Measurements from ENCODE around the gene LAMB4. TPM values are rescaled to one million over a fixed set of nuclear protein-coding genes. Genes with fewer than 3 reads are reported as not detected.

The LAMB4 gene
- total RNA-seq, 3 donors from 2014 or later (not counting 1 experiment from before 2014, with no cell fraction given): not detected

DNA sequence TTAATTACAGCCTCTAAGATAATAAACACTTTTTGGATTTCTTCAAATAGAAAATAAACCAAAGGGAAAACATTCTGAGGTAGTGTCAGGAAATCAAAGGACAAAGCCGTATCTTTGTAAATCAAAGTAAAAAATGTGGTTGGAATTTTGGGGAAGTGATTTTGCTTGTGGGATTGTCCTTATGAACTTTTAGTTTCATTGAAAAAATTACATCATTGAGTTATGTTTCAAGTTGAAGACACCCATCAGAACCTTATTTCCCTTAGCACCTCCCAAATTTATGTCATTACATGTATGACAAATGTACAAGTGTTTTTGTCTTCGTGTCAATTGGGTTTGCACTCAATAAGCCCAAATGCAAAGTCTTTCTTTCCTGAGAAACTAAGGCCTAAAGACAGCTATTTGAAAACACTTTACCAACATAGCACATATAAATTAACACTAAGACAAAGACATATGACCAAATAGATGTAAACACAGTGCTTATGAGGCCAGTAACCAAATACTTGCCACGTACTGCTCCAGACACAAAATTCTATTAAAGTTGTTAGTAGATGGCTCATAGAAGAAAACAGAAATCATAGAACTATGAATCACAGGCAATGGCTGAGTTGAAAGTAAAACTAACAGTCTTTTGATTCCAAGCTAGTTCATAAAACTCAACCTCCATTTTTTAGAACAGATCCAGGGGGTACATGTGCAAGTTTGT lies 26.9 kb upstream of the LAMB4 start:
- peaks cover 8 to 69% of the 10 kb centered on the region in 2 donors for H3K27me3 Mint-ChIP-seq (ENCODE audit: low read depth in 2 of 2)
- H3K27me3 ChIP-seq (ENCODE audit: control insufficient read depth, insufficient read depth, low read length): peaks cover 7% of the 10 kb centered on the region
- H3K36me3 ChIP-seq (ENCODE audit: control insufficient read depth, insufficient read depth, low read length): no peaks in the 10 kb centered on the region
- 73% methylated on average over 3 of the region's 3 CpGs for WGBS (ENCODE audit: insufficient coverage)
- TF ChIP-seq, protein P1, sequence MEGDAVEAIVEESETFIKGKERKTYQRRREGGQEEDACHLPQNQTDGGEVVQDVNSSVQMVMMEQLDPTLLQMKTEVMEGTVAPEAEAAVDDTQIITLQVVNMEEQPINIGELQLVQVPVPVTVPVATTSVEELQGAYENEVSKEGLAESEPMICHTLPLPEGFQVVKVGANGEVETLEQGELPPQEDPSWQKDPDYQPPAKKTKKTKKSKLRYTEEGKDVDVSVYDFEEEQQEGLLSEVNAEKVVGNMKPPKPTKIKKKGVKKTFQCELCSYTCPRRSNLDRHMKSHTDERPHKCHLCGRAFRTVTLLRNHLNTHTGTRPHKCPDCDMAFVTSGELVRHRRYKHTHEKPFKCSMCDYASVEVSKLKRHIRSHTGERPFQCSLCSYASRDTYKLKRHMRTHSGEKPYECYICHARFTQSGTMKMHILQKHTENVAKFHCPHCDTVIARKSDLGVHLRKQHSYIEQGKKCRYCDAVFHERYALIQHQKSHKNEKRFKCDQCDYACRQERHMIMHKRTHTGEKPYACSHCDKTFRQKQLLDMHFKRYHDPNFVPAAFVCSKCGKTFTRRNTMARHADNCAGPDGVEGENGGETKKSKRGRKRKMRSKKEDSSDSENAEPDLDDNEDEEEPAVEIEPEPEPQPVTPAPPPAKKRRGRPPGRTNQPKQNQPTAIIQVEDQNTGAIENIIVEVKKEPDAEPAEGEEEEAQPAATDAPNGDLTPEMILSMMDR (IDR thresholded peaks at IDR 0.05): no peak
- H3K4me3 Mint-ChIP-seq: no peak overlapping the region
- no peak overlapping the region for H3K27ac ChIP-seq (ENCODE audit: low read length)
- no peaks in the 10 kb centered on the region for H3K36me3 Mint-ChIP-seq
- H3K27ac Mint-ChIP-seq: no peak overlapping the region
- no peaks in the 10 kb centered on the region for H3K4me1 ChIP-seq (ENCODE audit: control insufficient read depth, insufficient read depth, low read length)
- no peaks in the 10 kb centered on the region for H3K9me3 Mint-ChIP-seq
- intact Hi-C loops (cut with micrococcal nuclease): no loop called here
- H3K4me3 ChIP-seq (ENCODE audit: low read length): no peak overlapping the region
- DNase-seq: no peak
- no peak for ATAC-seq
- no peaks in the 10 kb centered on the region for H3K9me3 ChIP-seq (ENCODE audit: control insufficient read depth, insufficient read depth, low read length)
- H3K4me1 Mint-ChIP-seq: no peaks in the 10 kb centered on the region

DNA sequence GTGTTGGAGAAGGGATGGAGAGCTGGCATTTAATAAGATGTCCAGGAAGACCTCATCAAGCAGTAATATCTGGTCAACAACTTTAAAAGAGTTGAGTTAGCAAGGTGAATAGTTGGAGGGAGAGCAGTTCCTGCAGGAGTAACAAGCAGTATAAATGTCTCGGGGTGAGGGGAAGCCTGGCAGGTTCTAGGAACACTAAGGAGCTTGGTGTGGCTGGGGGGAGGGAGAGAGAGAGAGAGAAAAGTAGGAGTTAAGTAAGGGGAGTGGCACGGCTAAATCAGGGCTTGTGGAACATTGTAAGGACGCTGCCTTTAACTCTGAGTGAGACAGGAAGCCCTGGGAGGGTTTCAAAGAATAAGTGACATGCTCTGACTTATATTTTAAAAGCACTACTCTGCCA lies 22.0 kb upstream of the LAMB4 start:
- Histone ChIP-seq H3K9me3 (ENCODE audit: control insufficient read depth, insufficient read depth, low read length) (no peaks in the 10 kb centered on the region), H3K36me3 (ENCODE audit: control insufficient read depth, insufficient read depth, low read length) (no peaks in the 10 kb centered on the region), H3K4me1 (ENCODE audit: control insufficient read depth, insufficient read depth, low read length) (no peaks in the 10 kb centered on the region), H3K27me3 (ENCODE audit: control insufficient read depth, insufficient read depth, low read length) (peaks cover 2% of the 10 kb centered on the region), H3K27ac (ENCODE audit: low read length) (no peak overlapping the region), H3K4me3 (ENCODE audit: low read length) (no peak overlapping the region)
- ATAC-seq: no peak
- no peak overlapping the region for H3K27ac Mint-ChIP-seq
- no peak for DNase-seq
- peaks cover 6 to 74% of the 10 kb centered on the region in 2 donors for H3K27me3 Mint-ChIP-seq (ENCODE audit: low read depth in 2 of 2)
- H3K9me3 Mint-ChIP-seq: no peaks in the 10 kb centered on the region
- intact Hi-C loops (cut with micrococcal nuclease): no loop called here
- H3K4me3 Mint-ChIP-seq: no peak overlapping the region
- TF ChIP-seq, protein P1 (IDR thresholded peaks at IDR 0.05): no peak
- H3K36me3 Mint-ChIP-seq: no peaks in the 10 kb centered on the region
- H3K4me1 Mint-ChIP-seq: no peaks in the 10 kb centered on the region
- 66% methylated on average over 3 of the region's 3 CpGs for WGBS (ENCODE audit: insufficient coverage)

DNA sequence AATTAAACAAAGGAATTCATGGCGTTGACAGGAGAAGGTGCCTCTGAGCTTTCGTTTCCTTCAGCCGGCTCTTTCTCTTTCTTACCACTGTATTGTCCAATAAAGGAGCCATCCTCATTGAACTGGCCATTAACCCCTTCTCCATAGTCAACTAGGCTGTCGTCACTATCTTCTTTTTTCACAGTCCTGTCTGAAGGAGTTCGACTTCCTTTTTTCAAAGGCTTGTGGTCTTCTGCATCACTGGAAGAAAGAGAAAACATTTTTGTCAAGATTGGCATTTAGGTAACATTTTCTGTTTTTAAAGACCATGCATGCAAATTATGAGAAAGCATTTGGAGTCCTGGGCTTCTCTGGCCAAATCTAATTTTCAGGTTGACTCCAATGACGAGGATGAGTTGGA lies 19.7 kb upstream of the LAMB4 start:
- DNase-seq: no peak
- H3K27me3 ChIP-seq (ENCODE audit: control insufficient read depth, insufficient read depth, low read length): peaks cover 2% of the 10 kb centered on the region
- Mint-ChIP-seq H3K27ac (no peak overlapping the region), H3K9me3 (no peaks in the 10 kb centered on the region), H3K27me3 (ENCODE audit: low read depth in 2 of 2) (peaks cover 10 to 61% of the 10 kb centered on the region in 2 donors), H3K4me1 (no peaks in the 10 kb centered on the region), H3K36me3 (no peaks in the 10 kb centered on the region), H3K4me3 (no peak overlapping the region)
- no peak for ATAC-seq
- TF ChIP-seq, protein P1 (IDR thresholded peaks at IDR 0.05): no peak
- H3K9me3 ChIP-seq (ENCODE audit: control insufficient read depth, insufficient read depth, low read length): no peaks in the 10 kb centered on the region
- H3K27ac ChIP-seq (ENCODE audit: low read length): no peak overlapping the region
- intact Hi-C loops (cut with micrococcal nuclease): no loop called here
- WGBS (ENCODE audit: insufficient coverage): 56% methylated on average over 6 of the region's 6 CpGs
- peaks cover 4% of the 10 kb centered on the region for H3K4me1 ChIP-seq (ENCODE audit: control insufficient read depth, insufficient read depth, low read length)
- H3K36me3 ChIP-seq (ENCODE audit: control insufficient read depth, insufficient read depth, low read length): no peaks in the 10 kb centered on the region
- H3K4me3 ChIP-seq (ENCODE audit: low read length): no peak overlapping the region

DNA sequence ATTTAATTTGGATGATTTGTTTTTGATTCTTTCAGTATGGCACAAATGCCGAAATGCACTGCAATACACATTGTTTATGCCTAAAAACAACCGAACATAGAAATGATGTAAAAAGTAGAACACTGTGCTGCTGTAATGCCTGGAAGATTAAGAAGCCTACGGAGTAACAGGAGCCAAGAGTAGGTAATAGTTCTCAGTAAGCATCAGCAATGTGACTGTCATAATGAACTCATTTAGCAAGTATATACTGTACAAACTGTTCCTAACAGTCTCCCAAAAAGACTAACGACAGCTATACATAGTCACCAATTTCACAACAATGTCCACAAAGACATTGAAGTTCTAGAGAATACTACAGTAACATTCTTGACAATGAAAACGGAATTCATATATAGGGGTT lies 19.0 kb upstream of the LAMB4 start:
- Histone ChIP-seq H3K9me3 (ENCODE audit: control insufficient read depth, insufficient read depth, low read length) (no peaks in the 10 kb centered on the region), H3K27ac (ENCODE audit: low read length) (no peak overlapping the region), H3K36me3 (ENCODE audit: control insufficient read depth, insufficient read depth, low read length) (no peaks in the 10 kb centered on the region), H3K27me3 (ENCODE audit: control insufficient read depth, insufficient read depth, low read length) (peaks cover 2% of the 10 kb centered on the region), H3K4me1 (ENCODE audit: control insufficient read depth, insufficient read depth, low read length) (peaks cover 4% of the 10 kb centered on the region), H3K4me3 (ENCODE audit: low read length) (no peak overlapping the region)
- H3K27ac Mint-ChIP-seq: no peak overlapping the region
- no peaks in the 10 kb centered on the region for H3K9me3 Mint-ChIP-seq
- H3K27me3 Mint-ChIP-seq (ENCODE audit: low read depth in 2 of 2): peaks cover 10 to 54% of the 10 kb centered on the region in 2 donors
- no peaks in the 10 kb centered on the region for H3K36me3 Mint-ChIP-seq
- TF ChIP-seq, protein P1 (IDR thresholded peaks at IDR 0.05): no peak
- intact Hi-C loops (cut with micrococcal nuclease): no loop called here
- 95% methylated on average over 4 of the region's 5 CpGs for WGBS (ENCODE audit: insufficient coverage)
- no peak for ATAC-seq
- DNase-seq: no peak
- no peaks in the 10 kb centered on the region for H3K4me1 Mint-ChIP-seq
- H3K4me3 Mint-ChIP-seq: no peak overlapping the region
